Esophagus muscularis mucosa (tissue), 4 donors: Measurements from ENCODE around the gene PSMB9.

Source experiments
- EP300 ChIP-seq: sonication (generic); formaldehyde crosslinking; IDR thresholded peaks from one replicate; pipeline ENCODE4 v1.6.1; 2017; ENCODE audit warnings: antibody characterized with exemption
- POLR2AphosphoS5 ChIP-seq, 2 donors: sonication (generic); formaldehyde crosslinking; IDR thresholded peaks; one replicate each; pipeline ENCODE4 v1.6.1; 2017; ENCODE audit warnings: antibody characterized with exemption in 2 of 2
- TF ChIP-seq, protein P1 (sequence below), 3 experiments: fragments of 200-600 bp in 2 of 3; fragments of 450-650 bp in 1 of 3; sonication (generic) in 2 of 3; IDR thresholded peaks; one replicate each; pipeline ENCODE4 v1.5.1; 2017 to 2019; ENCODE audit warnings: antibody characterized with exemption in 3 of 3, mild to moderate bottlenecking in 2 of 3, moderate library complexity in 1 of 3

DNA sequence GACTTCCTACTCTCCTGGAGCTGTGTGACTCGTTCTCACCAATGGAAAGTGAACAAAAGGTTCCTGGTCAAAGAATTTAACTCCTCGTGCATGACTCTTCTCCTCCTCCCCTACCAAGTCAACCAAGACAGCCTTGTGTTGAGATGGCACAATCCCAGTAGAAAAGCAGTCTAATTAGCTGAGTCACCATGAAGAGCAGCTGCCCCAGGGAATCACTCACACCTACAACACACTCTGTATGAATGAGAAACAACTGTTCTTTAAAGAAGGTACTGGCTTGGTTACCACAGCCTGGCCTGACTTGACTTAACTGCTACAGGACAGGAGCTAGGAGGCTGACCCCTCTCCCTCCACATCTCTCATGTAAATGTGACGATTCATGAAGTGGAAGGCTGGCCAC lies 34.3 kb upstream of the PSMB9 start:
- TF ChIP-seq, protein P1, sequence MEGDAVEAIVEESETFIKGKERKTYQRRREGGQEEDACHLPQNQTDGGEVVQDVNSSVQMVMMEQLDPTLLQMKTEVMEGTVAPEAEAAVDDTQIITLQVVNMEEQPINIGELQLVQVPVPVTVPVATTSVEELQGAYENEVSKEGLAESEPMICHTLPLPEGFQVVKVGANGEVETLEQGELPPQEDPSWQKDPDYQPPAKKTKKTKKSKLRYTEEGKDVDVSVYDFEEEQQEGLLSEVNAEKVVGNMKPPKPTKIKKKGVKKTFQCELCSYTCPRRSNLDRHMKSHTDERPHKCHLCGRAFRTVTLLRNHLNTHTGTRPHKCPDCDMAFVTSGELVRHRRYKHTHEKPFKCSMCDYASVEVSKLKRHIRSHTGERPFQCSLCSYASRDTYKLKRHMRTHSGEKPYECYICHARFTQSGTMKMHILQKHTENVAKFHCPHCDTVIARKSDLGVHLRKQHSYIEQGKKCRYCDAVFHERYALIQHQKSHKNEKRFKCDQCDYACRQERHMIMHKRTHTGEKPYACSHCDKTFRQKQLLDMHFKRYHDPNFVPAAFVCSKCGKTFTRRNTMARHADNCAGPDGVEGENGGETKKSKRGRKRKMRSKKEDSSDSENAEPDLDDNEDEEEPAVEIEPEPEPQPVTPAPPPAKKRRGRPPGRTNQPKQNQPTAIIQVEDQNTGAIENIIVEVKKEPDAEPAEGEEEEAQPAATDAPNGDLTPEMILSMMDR (IDR thresholded peaks at IDR 0.05) = no peak
- TF ChIP-seq EP300 (no peak), POLR2AphosphoS5 (IDR thresholded peaks at IDR 0.05) (no peak)
